GM21619 (cell line): ENCODE data around the gene GLDC.
"Not testable (repeated sequence)": the region's sequence is repeated elsewhere in the genome, so short reads cannot be mapped to it uniquely, and the experiment has no call there.

Experiments used
- ATAC-seq: cut with Tn5 transposase; IDR thresholded peaks from one replicate; pipeline ENCODE4 v1.9.1; 2021; ENCODE audit not compliant: unreplicated experiment

The GLDC gene

DNA sequence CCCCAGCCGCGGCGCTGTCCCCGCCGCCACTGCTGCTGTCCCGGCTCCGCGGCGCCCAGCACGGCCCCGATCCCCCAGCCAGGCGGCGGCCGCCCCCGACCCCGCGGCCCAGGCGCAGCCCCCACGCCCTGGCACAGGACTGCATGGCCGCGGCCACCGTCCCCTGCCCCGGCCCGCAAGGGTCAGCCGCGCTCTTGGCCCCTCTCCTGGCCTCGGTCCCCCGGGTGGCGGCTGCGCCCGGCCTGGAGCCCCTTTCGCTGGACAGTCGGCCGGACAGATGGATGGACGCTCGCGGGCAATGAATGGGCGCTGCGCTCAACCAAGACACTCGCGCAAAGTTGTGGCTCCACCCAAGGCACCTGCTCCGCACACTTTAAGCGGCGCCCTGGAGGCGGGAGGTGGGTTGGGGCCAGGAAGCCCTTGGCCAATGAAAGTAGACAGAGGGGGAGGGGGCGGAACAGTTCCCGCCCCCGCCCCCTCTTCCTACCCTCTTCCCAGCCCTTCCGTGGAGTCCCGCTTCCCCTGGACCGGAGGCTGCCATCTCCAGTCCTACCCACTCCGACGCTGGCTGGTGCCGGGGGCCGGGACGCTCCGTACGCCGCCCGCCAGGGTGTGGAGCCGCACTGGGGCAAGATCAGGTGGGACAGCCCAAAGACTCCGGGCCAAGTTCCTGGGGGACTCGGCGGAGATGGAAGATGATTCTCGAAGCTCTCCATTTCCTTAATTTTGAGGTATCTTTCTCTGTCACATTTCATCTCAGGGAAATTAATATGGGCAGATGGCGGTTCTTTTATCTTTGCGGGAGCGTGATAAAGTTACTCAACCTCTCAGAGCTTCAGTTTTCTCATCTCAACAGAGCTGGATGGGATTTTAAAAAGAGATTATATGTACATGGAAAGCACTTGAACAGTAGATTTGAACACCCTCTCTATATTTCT lies at the start of gene GLDC:
Gene GLDC, minus strand, starts transcription at position 375 of the 938 bp plus-strand sequence. Its CDS starts 230 bp downstream, at position 145.
- ATAC-seq: peak; percentile 90

GRCh38 chr9:6692881-6693361 lies 47.4 kb upstream of the GLDC start:
- no peak for ATAC-seq

- ATAC-seq: no peak
These were observed 46.9 kb upstream of the GLDC start for GRCh38 chr9:6692433-6692832.

DNA sequence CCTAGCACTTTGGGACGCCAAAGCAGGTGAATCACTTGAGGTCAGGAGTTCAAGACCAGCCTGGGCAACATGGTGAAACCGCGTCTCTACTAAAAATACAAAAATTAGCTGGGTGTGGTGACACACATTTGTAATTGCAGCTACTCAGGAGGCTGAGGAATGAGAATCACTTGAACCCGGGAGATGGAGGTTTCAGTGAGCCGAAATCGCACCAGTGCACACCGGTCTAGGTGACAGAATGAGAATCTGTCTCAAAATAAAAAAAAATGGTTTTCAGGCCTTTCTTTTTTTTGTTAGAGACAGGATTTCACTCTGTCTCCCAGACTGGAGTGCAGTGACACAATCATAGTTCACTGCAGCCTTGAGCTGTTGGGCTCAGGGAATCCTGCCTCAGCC lies 45.1 kb upstream of the GLDC start:
- not testable (repeated sequence) for ATAC-seq

GRCh38 chr9:6689893-6690674 lies 44.6 kb upstream of the GLDC start:
- ATAC-seq: peak; percentile 48

- no peak for ATAC-seq
These were observed 41.7 kb upstream of the GLDC start for GRCh38 chr9:6687180-6687579.

DNA sequence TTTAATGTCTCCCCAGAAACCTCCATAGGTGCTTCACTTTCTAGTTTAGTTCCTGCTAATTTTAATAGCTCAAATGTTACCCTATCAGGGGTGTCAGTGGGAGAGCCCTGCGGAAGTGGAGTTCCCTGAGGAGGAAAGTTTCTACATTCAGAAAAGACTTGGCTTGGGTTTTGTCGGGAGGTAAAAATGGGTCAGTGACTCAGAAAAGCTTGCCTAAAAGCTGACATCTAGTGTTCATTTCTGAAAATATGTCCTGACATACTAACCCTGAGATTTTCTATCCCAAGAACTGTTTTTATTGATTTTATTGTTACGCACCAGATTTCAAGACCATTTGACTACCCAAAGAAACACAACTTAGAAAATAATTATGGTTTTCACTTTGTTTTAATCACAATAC lies 40.9 kb upstream of the GLDC start:
- ATAC-seq: no peak

GRCh38 chr9:6681957-6682501 lies 36.5 kb upstream of the GLDC start:
- ATAC-seq: no peak

GRCh38 chr9:6681147-6681956 lies 35.8 kb upstream of the GLDC start:
- ATAC-seq: peak; percentile 61

DNA sequence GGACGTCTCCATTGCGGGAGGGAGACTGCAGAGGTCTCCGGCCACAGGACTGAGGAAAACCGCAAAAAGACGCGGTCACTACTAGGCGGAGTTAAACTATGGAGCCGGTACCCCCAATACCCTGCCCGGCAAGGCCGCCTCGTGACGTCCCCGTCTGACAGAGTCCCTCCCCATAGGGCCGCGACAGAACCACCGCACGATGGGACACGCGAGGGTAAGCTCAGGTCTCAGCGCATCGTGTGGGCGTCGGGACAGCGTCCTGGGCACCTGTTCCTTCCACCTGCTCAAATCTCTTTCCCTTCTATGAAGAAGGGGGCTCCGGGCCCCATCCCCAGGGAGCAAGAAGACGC lies 35.2 kb upstream of the GLDC start:
- peak; percentile 23 for ATAC-seq

DNA sequence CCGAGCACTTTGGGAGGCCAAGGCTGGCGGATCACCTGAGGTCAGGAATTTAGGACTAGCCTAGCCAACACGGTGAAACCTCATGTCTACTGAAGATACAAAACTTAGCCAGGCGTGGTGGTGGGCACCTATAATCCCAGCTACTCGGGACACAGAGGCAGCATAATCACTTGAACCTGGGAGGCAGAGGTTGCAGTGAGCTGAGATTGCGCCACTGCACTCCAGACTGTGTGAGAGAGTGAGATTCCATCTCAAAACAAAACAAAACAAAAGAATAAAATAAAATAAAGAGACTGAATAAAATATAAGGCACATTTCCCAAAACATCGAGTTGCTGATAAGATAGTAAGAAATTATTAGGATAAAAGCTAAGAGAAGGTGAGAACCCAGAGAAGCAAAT lies 32.3 kb upstream of the GLDC start:
- no peak for ATAC-seq

DNA sequence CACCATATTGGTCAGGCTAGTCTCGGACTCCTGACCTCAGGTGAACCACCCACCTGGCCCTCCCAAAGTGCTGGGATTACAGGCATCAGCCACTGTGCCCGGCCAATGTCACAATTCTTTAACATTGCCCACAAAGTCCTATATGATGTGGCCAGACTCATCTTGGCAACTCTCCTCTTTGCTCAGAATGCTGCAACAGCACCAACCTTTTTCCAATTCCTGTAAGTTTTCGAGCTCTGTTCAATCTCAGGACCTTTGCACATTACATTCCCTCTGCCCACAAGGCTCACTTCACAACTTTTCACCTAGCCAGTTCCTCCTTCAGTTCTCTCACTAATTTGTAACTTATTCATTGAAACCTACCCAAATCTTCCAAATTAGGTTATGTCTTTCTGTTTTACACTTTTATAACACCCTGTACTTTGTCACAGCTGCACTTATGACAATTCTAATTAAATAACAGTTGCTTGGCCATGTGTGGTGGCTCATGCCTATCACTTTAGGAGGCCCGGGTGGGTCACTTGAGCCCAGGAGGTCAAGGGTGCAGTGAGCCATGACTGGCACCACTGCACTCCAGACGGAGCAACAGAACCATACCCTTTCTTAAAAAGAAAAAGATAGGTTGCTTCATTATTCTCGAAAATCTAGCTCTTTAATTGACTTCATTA lies 30.9 kb upstream of the GLDC start:
- ATAC-seq: no peak

DNA sequence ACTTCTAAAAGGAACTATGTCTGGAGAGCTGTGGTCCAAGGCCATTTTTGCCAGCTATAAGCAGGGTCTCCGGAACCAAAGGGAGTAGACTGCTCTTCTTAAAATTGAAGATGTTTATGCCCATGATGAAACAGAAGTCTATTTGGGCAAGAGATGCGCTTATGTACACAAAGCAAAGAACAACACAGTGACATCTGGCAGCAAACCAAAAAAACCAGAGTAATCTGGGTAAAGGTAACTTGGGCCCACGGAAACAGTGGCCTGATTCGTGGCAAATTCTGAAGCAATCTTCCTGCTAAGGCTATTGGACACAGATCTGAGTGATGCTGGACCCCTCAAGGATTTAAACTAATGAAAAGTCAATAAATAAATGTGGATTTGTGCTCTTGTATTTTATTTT lies 29.7 kb upstream of the GLDC start:
- ATAC-seq: no peak

DNA sequence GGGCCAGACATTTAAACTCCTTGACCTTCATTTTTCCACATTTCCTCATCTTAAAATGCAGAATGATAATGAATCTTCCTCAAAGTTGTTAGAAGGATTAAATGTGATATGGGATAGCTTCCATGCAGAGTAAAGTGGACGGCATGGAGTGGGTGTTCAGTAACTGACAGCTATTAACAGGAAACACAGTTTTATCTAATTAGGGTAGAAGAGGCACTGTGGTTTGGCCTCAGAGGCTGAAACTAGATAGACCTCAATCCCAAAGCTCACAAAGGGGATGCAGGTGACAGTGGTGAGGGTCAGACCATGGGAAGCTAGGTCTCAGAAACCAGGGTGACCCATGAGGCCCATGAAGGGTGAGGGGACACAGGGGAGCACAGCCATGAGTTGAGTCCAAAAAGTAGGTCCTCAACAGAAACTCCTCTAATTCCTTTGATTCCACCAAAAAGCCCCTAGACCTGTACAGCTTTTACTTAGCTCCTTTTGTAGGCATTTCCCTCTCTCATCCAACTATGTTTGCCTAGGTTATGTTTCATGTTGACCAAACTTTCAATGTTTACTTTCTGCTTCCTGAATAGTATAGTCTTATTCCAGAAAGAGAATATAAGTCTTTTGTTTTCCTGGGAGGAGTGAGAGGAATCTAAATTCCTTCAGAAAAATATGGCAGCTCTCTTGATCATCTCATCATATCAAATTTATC lies 27.9 kb upstream of the GLDC start:
- no peak for ATAC-seq

GRCh38 chr9:6672118-6672517 lies 26.6 kb upstream of the GLDC start:
- ATAC-seq: no peak

DNA sequence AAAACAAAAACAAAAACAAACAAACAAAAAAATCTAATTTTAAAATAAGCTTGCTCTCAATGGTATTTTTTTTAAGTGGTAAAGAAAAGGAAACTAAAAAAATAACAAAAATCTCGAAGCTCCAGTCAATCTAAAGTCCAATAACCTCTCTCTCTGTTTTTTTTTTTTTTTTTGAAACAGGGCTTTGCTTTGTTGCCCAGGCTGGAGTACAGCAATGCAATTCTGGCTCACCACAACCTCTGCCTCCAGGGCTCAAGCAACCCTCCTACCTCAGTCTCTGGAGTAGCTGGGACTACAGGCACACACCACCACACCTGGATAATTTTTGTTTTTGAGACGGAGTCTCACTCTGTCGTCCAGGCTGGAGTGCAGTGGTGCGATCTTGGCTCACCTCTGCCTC lies 25.9 kb upstream of the GLDC start:
- no peak for ATAC-seq

GRCh38 chr9:6669881-6670280 lies 24.4 kb upstream of the GLDC start:
- ATAC-seq: no peak

- no peak for ATAC-seq
These were observed 22.2 kb upstream of the GLDC start for GRCh38 chr9:6667633-6668280.

- no peak for ATAC-seq
These were observed 21.6 kb upstream of the GLDC start for GRCh38 chr9:6667080-6667479.
